ENCODE measurements around the gene ARMC8. TPM values are rescaled to one million over a fixed set of nuclear protein-coding genes. Genes with fewer than 3 reads are reported as not detected.

ARMC8 gene
- total RNA-seq, 6 experiments from 2014 or later = 15.5 to 24.6 (median 18.6) TPM

- Histone ChIP-seq H3K4me3 (no peak overlapping the region), H3K27ac (no peak overlapping the region), H3K27me3 (no peaks in the 10 kb centered on the region), H3K9me3 (no peaks in the 10 kb centered on the region), H3K4me1 (no peaks in the 10 kb centered on the region), H3K36me3 (peaks cover 0 to 4% (median 3%) of the 10 kb centered on the region in 4 donors)
- 100% methylated on average over 1 of the region's 1 CpG for WGBS (ENCODE audit: insufficient coverage, low coverage, low lambda C conversion rate, missing lambda C conversion rate)
- intact Hi-C loops (cut with DNase I) = no loop called here
- no peak for TF ChIP-seq CTCF (IDR thresholded peaks at IDR 0.05)
- no peak for TF ChIP-seq POLR2A (IDR thresholded peaks at IDR 0.05)
- no peak for ATAC-seq
- DNase-seq = no peak
These were observed 73.5 kb downstream of the ARMC8 start for GRCh38 chr3:138260611-138261010.

GRCh38 chr3:138263104-138263503 lies 76.0 kb downstream of the ARMC8 start:
- Histone ChIP-seq H3K4me1 (no peaks in the 10 kb centered on the region), H3K27me3 (no peaks in the 10 kb centered on the region), H3K9me3 (no peaks in the 10 kb centered on the region), H3K36me3 (peaks cover 0 to 8% (median 3%) of the 10 kb centered on the region in 4 donors), H3K27ac (no peak overlapping the region), H3K4me3 (no peak overlapping the region)
- intact Hi-C loops (cut with DNase I) = no loop called here
- 76% methylated on average over 2 of the region's 2 CpGs for WGBS (ENCODE audit: insufficient coverage, low coverage, low lambda C conversion rate, missing lambda C conversion rate)
- DNase-seq = no peak
- ATAC-seq = no peak
- TF ChIP-seq POLR2A (IDR thresholded peaks at IDR 0.05) (no peak), CTCF (IDR thresholded peaks at IDR 0.05) (peak in 1 of 4 donors; percentile 7)

- WGBS (ENCODE audit: insufficient coverage, low coverage, low lambda C conversion rate, missing lambda C conversion rate) = 100% methylated on average over 1 of the region's 1 CpG
- no peaks in the 10 kb centered on the region for H3K9me3 ChIP-seq
- TF ChIP-seq POLR2A (IDR thresholded peaks at IDR 0.05) (no peak), CTCF (IDR thresholded peaks at IDR 0.05) (no peak)
- intact Hi-C loops (cut with DNase I) = no loop called here
- peaks cover 0 to 7% (median 3%) of the 10 kb centered on the region in 4 donors for H3K36me3 ChIP-seq
- no peak overlapping the region for H3K27ac ChIP-seq
- no peaks in the 10 kb centered on the region for H3K4me1 ChIP-seq
- no peak overlapping the region for H3K4me3 ChIP-seq
- ATAC-seq (no peak), DNase-seq (no peak)
- H3K27me3 ChIP-seq = no peaks in the 10 kb centered on the region
These were observed 78.6 kb downstream of the ARMC8 start for GRCh38 chr3:138265745-138266144.

GRCh38 chr3:138267083-138267482 lies 80.0 kb downstream of the ARMC8 start:
- intact Hi-C loops (cut with DNase I) = no loop called here
- TF ChIP-seq POLR2A (IDR thresholded peaks at IDR 0.05) (no peak), CTCF (IDR thresholded peaks at IDR 0.05) (no peak)
- no peaks in the 10 kb centered on the region for H3K9me3 ChIP-seq
- H3K4me3 ChIP-seq = no peak overlapping the region
- no peak overlapping the region for H3K27ac ChIP-seq
- H3K4me1 ChIP-seq = no peaks in the 10 kb centered on the region
- WGBS (ENCODE audit: insufficient coverage, low coverage, low lambda C conversion rate, missing lambda C conversion rate) = 30% methylated on average over 3 of the region's 3 CpGs
- DNase-seq (no peak), ATAC-seq (peak in 3 of 4 donors; percentile 57 to 76 (median 57))
- H3K27me3 ChIP-seq = no peaks in the 10 kb centered on the region
- H3K36me3 ChIP-seq = peaks cover 0 to 14% (median 5%) of the 10 kb centered on the region in 4 donors

- Histone ChIP-seq H3K36me3 (peaks cover 0 to 23% (median 11%) of the 10 kb centered on the region in 4 donors), H3K4me1 (no peaks in the 10 kb centered on the region), H3K27ac (no peak overlapping the region), H3K27me3 (no peaks in the 10 kb centered on the region), H3K4me3 (no peak overlapping the region), H3K9me3 (no peaks in the 10 kb centered on the region)
- TF ChIP-seq CTCF (IDR thresholded peaks at IDR 0.05) = no peak
- TF ChIP-seq POLR2A (IDR thresholded peaks at IDR 0.05) = no peak
- intact Hi-C loops (cut with DNase I) = no loop called here
- ATAC-seq = no peak
- 91% methylated on average over 2 of the region's 2 CpGs for WGBS (ENCODE audit: insufficient coverage, low coverage, low lambda C conversion rate, missing lambda C conversion rate)
- DNase-seq = no peak
These were observed 83.1 kb downstream of the ARMC8 start for GRCh38 chr3:138270245-138270644.
